Neural cell (in vitro differentiated cells): ENCODE measurements around the gene UBE2I. TPM values are rescaled to one million over a fixed set of nuclear protein-coding genes. Genes with fewer than 3 reads are reported as not detected.

ENCODE experiments used
- H2AFZ ChIP-seq: fragments of 200-600, 300-800 bp; sonication (generic), shearing (Covaris generic); 2 replicates; pipeline ENCODE4 v1.6.0; 2014; ENCODE audit warnings: low read depth, mild to moderate bottlenecking, antibody characterized with exemption, low read length, moderate library complexity
- H3F3A ChIP-seq: fragments of 200-600 bp; shearing (Covaris generic); 2 replicates; pipeline ENCODE4 v1.6.1; 2016; ENCODE audit warnings: mild to moderate bottlenecking, moderate library complexity, mixed read lengths, antibody characterized with exemption, low read length; ENCODE audit not compliant: insufficient read depth, poor library complexity, severe bottlenecking
- H3K27ac ChIP-seq: fragments of 200-600, 300-800 bp; sonication (generic), shearing (Covaris generic); 2 replicates; pipeline ENCODE4 v1.5.1; 2014; ENCODE audit warnings: mild to moderate bottlenecking, low read length, moderate library complexity
- H3K27me3 ChIP-seq: fragments of 300-800, 200-600 bp; sonication (generic), shearing (Covaris generic); 2 replicates; pipeline ENCODE4 v1.6.0; 2014; ENCODE audit warnings: mild to moderate bottlenecking, low read depth, low read length, moderate library complexity; ENCODE audit not compliant: insufficient read depth
- H3K36me3 ChIP-seq: fragments of 300-800, 200-600 bp; sonication (generic), shearing (Covaris generic); 2 replicates; pipeline ENCODE4 v1.5.1; 2014; ENCODE audit warnings: mild to moderate bottlenecking, antibody characterized with exemption, low read length, moderate library complexity; ENCODE audit not compliant: insufficient read depth
- H3K4me2 ChIP-seq: fragments of 300-800, 200-600 bp; sonication (generic), shearing (Covaris generic); 2 replicates; pipeline ENCODE4 v1.6.0; 2014; ENCODE audit warnings: mild to moderate bottlenecking, low read length
- H3K4me3 ChIP-seq: fragments of 300-800, 200-600 bp; sonication (generic), shearing (Covaris generic); 2 replicates; pipeline ENCODE4 v1.5.1; 2014; ENCODE audit warnings: mild to moderate bottlenecking, low read length, moderate library complexity
- H3K79me2 ChIP-seq: fragments of 200-600 bp; shearing (Covaris generic); replicated peaks from 2 replicates; pipeline ENCODE4 v1.6.0; 2014; ENCODE audit warnings: mild to moderate bottlenecking, low read length, moderate library complexity; ENCODE audit not compliant: insufficient read depth
- H3K9ac ChIP-seq: fragments of 300-800, 200-600 bp; sonication (generic), shearing (Covaris generic); 2 replicates; pipeline ENCODE4 v1.6.1; 2016; ENCODE audit warnings: mild to moderate bottlenecking, low read length, mixed read lengths
- H3K9me2 ChIP-seq: fragments of 200-600 bp; shearing (Covaris generic); 2 replicates; pipeline ENCODE4 v1.6.1; 2016; ENCODE audit warnings: mild to moderate bottlenecking, low read length, mixed read lengths; ENCODE audit not compliant: insufficient read depth
- H3K9me3 ChIP-seq: fragments of 200-600, 300-800 bp; sonication (generic), shearing (Covaris generic); 2 replicates; pipeline ENCODE4 v1.6.1; 2016; ENCODE audit warnings: mild to moderate bottlenecking, mixed run types, low read length, moderate library complexity, mixed read lengths
- H4K20me1 ChIP-seq: fragments of 200-600 bp; shearing (Covaris generic); 2 replicates; pipeline ENCODE4 v1.6.1; 2016; ENCODE audit warnings: mild to moderate bottlenecking, mixed run types; ENCODE audit not compliant: insufficient read depth
- EP300 ChIP-seq: fragments of 450-650 bp; conservative IDR thresholded peaks from 2 replicates; pipeline ENCODE4 v1.6.1; 2014; ENCODE audit warnings: antibody characterized with exemption, mild to moderate bottlenecking, moderate library complexity; ENCODE audit not compliant: poor library complexity, severe bottlenecking
- EZH2 ChIP-seq: fragments of 200-600, 300-800 bp; shearing (Covaris generic), sonication (generic); IDR thresholded peaks from 2 replicates; pipeline ENCODE4 v1.6.1; 2014; ENCODE audit warnings: antibody characterized with exemption, low read length, borderline replicate concordance, mild to moderate bottlenecking; ENCODE audit not compliant: insufficient read depth, poor library complexity, severe bottlenecking
- MXI1 ChIP-seq: fragments of 450-650 bp; conservative IDR thresholded peaks from 2 replicates; pipeline ENCODE4 v1.6.1; 2014; ENCODE audit warnings: antibody characterized with exemption, mild to moderate bottlenecking; ENCODE audit not compliant: poor library complexity, severe bottlenecking
- POLR2AphosphoS5 ChIP-seq: IDR thresholded peaks from 2 replicates; pipeline ENCODE4 v1.6.1; 2012
- RAD21 ChIP-seq: fragments of 450-650 bp; conservative IDR thresholded peaks from 2 replicates; pipeline ENCODE4 v1.6.1; 2014; ENCODE audit warnings: antibody characterized with exemption, mild to moderate bottlenecking, moderate library complexity
- SMC3 ChIP-seq: fragments of 450-650 bp; conservative IDR thresholded peaks from 2 replicates; pipeline ENCODE4 v1.6.1; 2014; ENCODE audit warnings: antibody characterized with exemption, mild to moderate bottlenecking, moderate library complexity; ENCODE audit not compliant: poor library complexity
- TAF1 ChIP-seq: IDR thresholded peaks from 2 replicates; pipeline ENCODE4 v1.6.1; 2012; ENCODE audit warnings: low read depth
- polyA plus RNA-seq: library from polyadenylated mRNA; depleted of rRNA; stranded (reverse); fragments of >200 nt; gene quantifications from 2 replicates; pipeline ENCODE4 v1.2.3, GENCODE V29; 2014
- TF ChIP-seq, protein P1 (sequence below): IDR thresholded peaks from 2 replicates; pipeline ENCODE4 v1.6.1; 2012; ENCODE audit warnings: borderline replicate concordance
- TF ChIP-seq, protein P2 (sequence below): fragments of 450-650 bp; IDR thresholded peaks from 2 replicates; pipeline ENCODE4 v1.5.1; 2014; ENCODE audit warnings: antibody characterized with exemption, mild to moderate bottlenecking, moderate library complexity; ENCODE audit not compliant: poor library complexity, severe bottlenecking

The UBE2I gene
- polyA plus RNA-seq, 1 donor from 2014 or later: 111 TPM

DNA sequence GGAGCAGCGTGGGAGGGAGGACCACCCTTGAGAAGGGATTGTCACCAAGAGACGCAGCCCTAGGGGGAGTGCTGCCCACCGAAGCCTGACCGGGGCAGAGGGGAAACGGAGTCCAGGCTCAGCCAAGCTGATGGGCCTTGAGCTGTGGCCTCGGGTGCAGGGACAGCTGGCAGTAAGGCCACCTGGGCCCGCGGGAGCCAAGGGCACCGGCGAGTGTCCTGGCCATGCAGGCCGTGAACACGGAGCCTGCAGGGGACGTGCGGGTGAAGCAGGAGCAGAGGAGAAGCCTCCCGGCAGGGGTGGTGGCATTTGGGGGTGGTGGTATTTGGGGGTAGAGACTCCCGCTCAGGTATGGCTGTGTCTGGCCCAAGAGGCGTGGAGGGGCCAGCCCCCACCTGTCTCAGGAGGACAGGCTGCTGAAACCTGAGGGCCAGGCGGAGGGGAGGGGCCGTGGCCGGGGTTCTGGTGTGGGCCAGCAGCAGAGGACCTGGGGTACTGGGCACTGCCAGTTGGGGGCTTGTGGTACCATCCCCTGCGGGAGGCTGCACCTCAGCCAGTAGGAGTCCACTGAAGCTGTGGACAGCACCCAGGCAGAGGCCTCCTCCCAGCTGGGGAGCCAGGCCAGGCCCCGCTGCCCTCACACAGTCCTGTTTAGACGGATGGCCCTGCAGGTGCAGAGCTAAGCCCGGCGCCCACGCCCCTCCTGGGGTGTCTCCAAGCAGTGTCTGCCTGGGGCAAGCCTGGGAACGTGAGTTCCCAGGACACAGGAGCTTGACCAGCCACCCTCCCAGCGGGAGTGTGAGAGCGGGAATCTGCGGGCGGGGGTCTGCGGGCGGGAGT is 46.8 kb downstream of the UBE2I start:
- TF ChIP-seq, protein P1, sequence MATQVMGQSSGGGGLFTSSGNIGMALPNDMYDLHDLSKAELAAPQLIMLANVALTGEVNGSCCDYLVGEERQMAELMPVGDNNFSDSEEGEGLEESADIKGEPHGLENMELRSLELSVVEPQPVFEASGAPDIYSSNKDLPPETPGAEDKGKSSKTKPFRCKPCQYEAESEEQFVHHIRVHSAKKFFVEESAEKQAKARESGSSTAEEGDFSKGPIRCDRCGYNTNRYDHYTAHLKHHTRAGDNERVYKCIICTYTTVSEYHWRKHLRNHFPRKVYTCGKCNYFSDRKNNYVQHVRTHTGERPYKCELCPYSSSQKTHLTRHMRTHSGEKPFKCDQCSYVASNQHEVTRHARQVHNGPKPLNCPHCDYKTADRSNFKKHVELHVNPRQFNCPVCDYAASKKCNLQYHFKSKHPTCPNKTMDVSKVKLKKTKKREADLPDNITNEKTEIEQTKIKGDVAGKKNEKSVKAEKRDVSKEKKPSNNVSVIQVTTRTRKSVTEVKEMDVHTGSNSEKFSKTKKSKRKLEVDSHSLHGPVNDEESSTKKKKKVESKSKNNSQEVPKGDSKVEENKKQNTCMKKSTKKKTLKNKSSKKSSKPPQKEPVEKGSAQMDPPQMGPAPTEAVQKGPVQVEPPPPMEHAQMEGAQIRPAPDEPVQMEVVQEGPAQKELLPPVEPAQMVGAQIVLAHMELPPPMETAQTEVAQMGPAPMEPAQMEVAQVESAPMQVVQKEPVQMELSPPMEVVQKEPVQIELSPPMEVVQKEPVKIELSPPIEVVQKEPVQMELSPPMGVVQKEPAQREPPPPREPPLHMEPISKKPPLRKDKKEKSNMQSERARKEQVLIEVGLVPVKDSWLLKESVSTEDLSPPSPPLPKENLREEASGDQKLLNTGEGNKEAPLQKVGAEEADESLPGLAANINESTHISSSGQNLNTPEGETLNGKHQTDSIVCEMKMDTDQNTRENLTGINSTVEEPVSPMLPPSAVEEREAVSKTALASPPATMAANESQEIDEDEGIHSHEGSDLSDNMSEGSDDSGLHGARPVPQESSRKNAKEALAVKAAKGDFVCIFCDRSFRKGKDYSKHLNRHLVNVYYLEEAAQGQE: no peak
- TF ChIP-seq, protein P2, sequence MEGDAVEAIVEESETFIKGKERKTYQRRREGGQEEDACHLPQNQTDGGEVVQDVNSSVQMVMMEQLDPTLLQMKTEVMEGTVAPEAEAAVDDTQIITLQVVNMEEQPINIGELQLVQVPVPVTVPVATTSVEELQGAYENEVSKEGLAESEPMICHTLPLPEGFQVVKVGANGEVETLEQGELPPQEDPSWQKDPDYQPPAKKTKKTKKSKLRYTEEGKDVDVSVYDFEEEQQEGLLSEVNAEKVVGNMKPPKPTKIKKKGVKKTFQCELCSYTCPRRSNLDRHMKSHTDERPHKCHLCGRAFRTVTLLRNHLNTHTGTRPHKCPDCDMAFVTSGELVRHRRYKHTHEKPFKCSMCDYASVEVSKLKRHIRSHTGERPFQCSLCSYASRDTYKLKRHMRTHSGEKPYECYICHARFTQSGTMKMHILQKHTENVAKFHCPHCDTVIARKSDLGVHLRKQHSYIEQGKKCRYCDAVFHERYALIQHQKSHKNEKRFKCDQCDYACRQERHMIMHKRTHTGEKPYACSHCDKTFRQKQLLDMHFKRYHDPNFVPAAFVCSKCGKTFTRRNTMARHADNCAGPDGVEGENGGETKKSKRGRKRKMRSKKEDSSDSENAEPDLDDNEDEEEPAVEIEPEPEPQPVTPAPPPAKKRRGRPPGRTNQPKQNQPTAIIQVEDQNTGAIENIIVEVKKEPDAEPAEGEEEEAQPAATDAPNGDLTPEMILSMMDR: no peak
- no peak for TF ChIP-seq TAF1
- no peak for TF ChIP-seq SMC3
- no peak for TF ChIP-seq EZH2
- no peak for TF ChIP-seq RAD21
- no peak for TF ChIP-seq EP300
- TF ChIP-seq MXI1: no peak
- no peak for TF ChIP-seq POLR2AphosphoS5
- H3K79me2 ChIP-seq: peaks cover 21% of the 10 kb centered on the region
- no peak overlapping the region for H3K4me3 ChIP-seq
- no peak overlapping the region for H3K27ac ChIP-seq
- no peak overlapping the region for H3K9ac ChIP-seq
- no peaks in the 10 kb centered on the region for H3K36me3 ChIP-seq
- H4K20me1 ChIP-seq: no peaks in the 10 kb centered on the region
- no peaks in the 10 kb centered on the region for H3K9me2 ChIP-seq
- H3F3A ChIP-seq: no peaks in the 10 kb centered on the region
- H3K9me3 ChIP-seq: no peaks in the 10 kb centered on the region
- no peak overlapping the region for H3K4me2 ChIP-seq
- H2AFZ ChIP-seq: no peak overlapping the region
- no peaks in the 10 kb centered on the region for H3K27me3 ChIP-seq

DNA sequence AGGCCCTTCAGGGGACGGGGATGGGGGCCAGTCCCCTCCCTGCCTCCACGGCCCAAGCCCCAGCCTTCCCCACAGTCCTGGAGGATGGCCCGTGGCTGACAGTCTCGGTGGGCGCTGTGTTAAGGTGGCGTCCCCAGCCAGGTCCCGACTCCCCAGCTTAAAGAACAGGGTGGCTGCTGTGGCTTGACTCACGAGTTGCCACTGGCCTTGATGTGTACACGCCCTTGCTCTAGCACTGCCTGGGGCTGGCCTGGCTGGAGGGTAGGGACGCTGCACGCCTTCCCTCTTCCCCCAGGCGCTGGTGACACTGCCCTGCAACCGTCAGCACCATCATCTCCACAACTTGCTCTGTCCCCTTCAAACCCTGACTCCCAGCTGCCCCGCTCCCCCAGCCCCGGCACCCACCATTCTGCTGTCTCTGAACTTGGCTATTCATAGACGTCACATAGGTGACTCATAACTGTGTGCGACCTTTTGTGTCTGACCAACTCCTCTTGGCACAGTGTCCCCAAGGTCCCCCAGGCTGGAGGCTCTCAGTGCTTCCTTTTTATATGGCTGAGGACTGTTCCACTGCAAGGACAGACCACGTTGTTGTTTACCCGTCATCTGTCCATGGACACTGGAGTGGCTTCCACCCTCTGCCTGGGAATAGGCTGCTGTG is 48.6 kb downstream of the UBE2I start:
- no peaks in the 10 kb centered on the region for H3F3A ChIP-seq
- no peaks in the 10 kb centered on the region for H3K27me3 ChIP-seq
- H3K4me2 ChIP-seq: no peak overlapping the region
- H3K9me3 ChIP-seq: no peaks in the 10 kb centered on the region
- H3K36me3 ChIP-seq: no peaks in the 10 kb centered on the region
- no peak overlapping the region for H2AFZ ChIP-seq
- H4K20me1 ChIP-seq: no peaks in the 10 kb centered on the region
- H3K79me2 ChIP-seq: peaks cover 6% of the 10 kb centered on the region
- no peaks in the 10 kb centered on the region for H3K9me2 ChIP-seq
- H3K4me3 ChIP-seq: no peak overlapping the region
- H3K9ac ChIP-seq: no peak overlapping the region
- no peak overlapping the region for H3K27ac ChIP-seq
- TF ChIP-seq POLR2AphosphoS5: no peak
- no peak for TF ChIP-seq EP300
- TF ChIP-seq MXI1: no peak
- TF ChIP-seq EZH2: no peak
- no peak for TF ChIP-seq SMC3
- TF ChIP-seq, protein P1: no peak
- TF ChIP-seq TAF1: no peak
- TF ChIP-seq RAD21: no peak
- TF ChIP-seq, protein P2: no peak
